AG10803 (cell line): ENCODE data around the gene ARFIP1.
"Not testable (repeated sequence)": the region's sequence is repeated elsewhere in the genome, so short reads cannot be mapped to it uniquely, and the experiment has no call there.

Source experiments
- DNase-seq: peaks from one replicate; pipeline ENCODE4 v3.0.0; 2010; ENCODE audit warnings: low read depth
- H3K4me3 ChIP-seq: 2 replicates; pipeline ENCODE4 v1.5.1; 2011; ENCODE audit warnings: mild to moderate bottlenecking, low read length, control low read depth
- CTCF ChIP-seq: conservative IDR thresholded peaks from 2 replicates; pipeline ENCODE4 v1.5.1; 2011; ENCODE audit warnings: mild to moderate bottlenecking, low read length, control low read depth, inconsistent platforms

The ARFIP1 gene

GRCh38 chr4:152843481-152844090, 63.8 kb downstream of the ARFIP1 start:
- DNase-seq, result no peak
- no peak overlapping the region for H3K4me3 ChIP-seq
- no peak for TF ChIP-seq CTCF

- no peak for DNase-seq
- no peak overlapping the region for H3K4me3 ChIP-seq
- TF ChIP-seq CTCF, result no peak
These were observed 67.6 kb downstream of the ARFIP1 start for GRCh38 chr4:152847376-152847775.

GRCh38 chr4:152848508-152848907, 68.8 kb downstream of the ARFIP1 start:
- no peak for TF ChIP-seq CTCF
- H3K4me3 ChIP-seq, result no peak overlapping the region
- no peak for DNase-seq

GRCh38 chr4:152849350-152849749, 69.6 kb downstream of the ARFIP1 start:
- H3K4me3 ChIP-seq, result no peak overlapping the region
- no peak for DNase-seq
- no peak for TF ChIP-seq CTCF

DNA sequence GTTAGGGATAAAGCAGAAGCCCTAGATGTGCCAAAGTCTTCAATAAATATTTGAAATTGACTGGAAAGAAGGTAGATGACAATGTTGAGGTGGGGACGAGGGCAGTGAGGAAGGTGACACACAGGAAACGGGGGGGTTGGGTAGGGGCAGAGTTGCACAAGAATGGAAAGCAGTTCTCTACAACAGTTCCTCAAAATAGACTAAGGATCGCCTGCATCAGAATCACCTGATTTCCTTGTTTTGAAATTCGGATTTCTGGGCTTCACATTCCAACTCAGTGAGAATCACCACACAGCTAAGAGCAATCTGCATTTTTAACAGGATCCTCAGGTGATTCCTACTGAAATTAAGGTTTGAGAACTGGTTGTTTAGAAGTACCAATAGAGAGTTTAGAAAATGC, 70.6 kb downstream of the ARFIP1 start:
- H3K4me3 ChIP-seq, result no peak overlapping the region
- peak; percentile 48 for DNase-seq
- TF ChIP-seq CTCF, result no peak

GRCh38 chr4:152851226-152851625, 71.5 kb downstream of the ARFIP1 start:
- DNase-seq, result no peak
- TF ChIP-seq CTCF, result no peak
- no peak overlapping the region for H3K4me3 ChIP-seq

GRCh38 chr4:152853293-152853692, 73.5 kb downstream of the ARFIP1 start:
- H3K4me3 ChIP-seq, result no peak overlapping the region
- TF ChIP-seq CTCF, result no peak
- DNase-seq, result no peak

DNA sequence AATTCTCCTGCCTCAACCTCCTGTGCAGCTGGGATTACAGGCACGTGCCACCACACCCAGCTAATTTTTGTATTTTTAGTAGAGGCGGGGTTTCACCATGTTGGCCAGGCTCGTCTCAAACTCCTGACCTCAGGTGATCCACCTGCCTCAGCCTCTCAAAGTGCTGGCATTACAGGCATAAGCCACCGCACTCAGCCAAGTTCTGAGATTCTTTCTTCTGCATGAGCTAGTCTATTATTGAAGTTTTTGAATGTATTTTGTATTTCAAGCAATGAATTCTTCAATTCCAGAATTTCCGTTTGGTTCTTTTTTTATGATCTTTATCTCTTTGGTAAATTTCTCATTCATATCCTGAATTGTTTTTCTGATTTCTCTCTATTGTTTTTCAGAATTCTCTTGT, 74.3 kb downstream of the ARFIP1 start:
- DNase-seq, H3K4me3 ChIP-seq: not testable (repeated sequence)
